Measurements from ENCODE around the gene AFTPH. TPM values are rescaled to one million over a fixed set of nuclear protein-coding genes. Genes with fewer than 3 reads are reported as not detected.

AFTPH gene
- total RNA-seq, 1 donor from 2014 or later = 33.4 TPM

- DNase-seq (ENCODE audit: extremely low spot score in 2 of 2) = no peak
- H3K27ac ChIP-seq = no peak overlapping the region
- intact Hi-C loops (cut with DNase I) = no loop called here
- TF ChIP-seq CTCF (IDR thresholded peaks at IDR 0.05) = no peak
- no peak for TF ChIP-seq POLR2AphosphoS5 (IDR thresholded peaks at IDR 0.05; ENCODE audit: insufficient read depth in 1 of 2, low read depth in 1 of 2)
- TF ChIP-seq POLR2A (IDR thresholded peaks at IDR 0.05) = no peak
- no peaks in the 10 kb centered on the region for H3K36me3 ChIP-seq
- H3K4me3 ChIP-seq = no peak overlapping the region
- no peaks in the 10 kb centered on the region for H3K4me1 ChIP-seq
- H3K9me3 ChIP-seq = no peaks in the 10 kb centered on the region
- H3K27me3 ChIP-seq = no peaks in the 10 kb centered on the region
Measured at GRCh38 chr2:64615844-64616536, 91.9 kb downstream of the AFTPH start.

- intact Hi-C loops (cut with DNase I) = no loop called here
- Histone ChIP-seq H3K4me1 (no peaks in the 10 kb centered on the region), H3K36me3 (no peaks in the 10 kb centered on the region), H3K4me3 (no peak overlapping the region), H3K27me3 (no peaks in the 10 kb centered on the region), H3K9me3 (no peaks in the 10 kb centered on the region), H3K27ac (no peak overlapping the region)
- DNase-seq (ENCODE audit: extremely low spot score in 2 of 2) = no peak
- TF ChIP-seq POLR2AphosphoS5 (IDR thresholded peaks at IDR 0.05; ENCODE audit: insufficient read depth in 1 of 2, low read depth in 1 of 2) = no peak
- no peak for TF ChIP-seq CTCF (IDR thresholded peaks at IDR 0.05)
- TF ChIP-seq POLR2A (IDR thresholded peaks at IDR 0.05) = no peak
Measured at GRCh38 chr2:64617631-64618151, 93.6 kb downstream of the AFTPH start.

GRCh38 chr2:64620661-64621060, 96.5 kb downstream of the AFTPH start:
- H3K9me3 ChIP-seq = no peaks in the 10 kb centered on the region
- DNase-seq (ENCODE audit: extremely low spot score in 2 of 2) = no peak
- no peaks in the 10 kb centered on the region for H3K27me3 ChIP-seq
- TF ChIP-seq POLR2A (IDR thresholded peaks at IDR 0.05) (no peak), CTCF (IDR thresholded peaks at IDR 0.05) (no peak), POLR2AphosphoS5 (IDR thresholded peaks at IDR 0.05; ENCODE audit: insufficient read depth in 1 of 2, low read depth in 1 of 2) (no peak)
- no peaks in the 10 kb centered on the region for H3K36me3 ChIP-seq
- intact Hi-C loops (cut with DNase I) = no loop called here
- no peak overlapping the region for H3K27ac ChIP-seq
- H3K4me3 ChIP-seq = no peak overlapping the region
- no peaks in the 10 kb centered on the region for H3K4me1 ChIP-seq

GRCh38 chr2:64622443-64623241, 98.5 kb downstream of the AFTPH start:
- no peak overlapping the region for H3K27ac ChIP-seq
- TF ChIP-seq CTCF (IDR thresholded peaks at IDR 0.05) (peak in 1 of 3 experiments; percentile 11), POLR2AphosphoS5 (IDR thresholded peaks at IDR 0.05; ENCODE audit: insufficient read depth in 1 of 2, low read depth in 1 of 2) (no peak), POLR2A (IDR thresholded peaks at IDR 0.05) (no peak)
- no peaks in the 10 kb centered on the region for H3K27me3 ChIP-seq
- peaks cover 16% of the 10 kb centered on the region for H3K4me1 ChIP-seq
- intact Hi-C loops (cut with DNase I) = no loop called here
- no peak for DNase-seq (ENCODE audit: extremely low spot score in 2 of 2)
- no peak overlapping the region for H3K4me3 ChIP-seq
- no peaks in the 10 kb centered on the region for H3K9me3 ChIP-seq
- no peaks in the 10 kb centered on the region for H3K36me3 ChIP-seq

Measured in vagina (tissue), 2 donors.